GM23338 (cell line): ENCODE results near the gene SMURF1. TPM values are rescaled to one million over a fixed set of nuclear protein-coding genes. Genes with fewer than 3 reads are reported as not detected.

Experiments used
- ATAC-seq: fragments of 200-7000 bp; cut with Tn5 transposase; 3 replicates; pipeline ENCODE4 v1.9.1; 2020
- DNase-seq: peaks from one replicate; pipeline ENCODE4 v3.0.0-alpha.2; 2015; ENCODE audit warnings: low spot score
- H2AFZ ChIP-seq: fragments of 200-600 bp; sonication (generic); 2 replicates; pipeline ENCODE4 v1.8.0; 2016; ENCODE audit warnings: antibody characterized with exemption, mild to moderate bottlenecking, moderate library complexity
- H3F3A ChIP-seq: fragments of 200-600 bp; sonication (generic); replicated peaks from 2 replicates; pipeline ENCODE4 v1.8.0; 2017; ENCODE audit warnings: antibody characterized with exemption, mixed run types, low read depth
- H3K27ac ChIP-seq: fragments of 200-600 bp; sonication (generic); 2 replicates; pipeline ENCODE4 v1.6.1; 2016; ENCODE audit warnings: low read depth
- H3K27me3 ChIP-seq: fragments of 200-600 bp; sonication (generic); 2 replicates; pipeline ENCODE4 v1.8.0; 2016; ENCODE audit warnings: mild to moderate bottlenecking, mixed run types, moderate library complexity; ENCODE audit not compliant: insufficient read depth
- H3K36me3 ChIP-seq: fragments of 200-600 bp; sonication (generic); 2 replicates; pipeline ENCODE4 v1.8.0; 2016; ENCODE audit warnings: mild to moderate bottlenecking; ENCODE audit not compliant: insufficient read depth
- H3K4me1 ChIP-seq: fragments of 200-600 bp; sonication (generic); 2 replicates; pipeline ENCODE4 v1.8.0; 2016; ENCODE audit warnings: mild to moderate bottlenecking, moderate library complexity; ENCODE audit not compliant: insufficient read depth
- H3K4me2 ChIP-seq: fragments of 200-600 bp; sonication (generic); 2 replicates; pipeline ENCODE4 v1.7.1; 2017; ENCODE audit warnings: mixed run types
- H3K4me3 ChIP-seq: fragments of 200-600 bp; sonication (generic); 2 replicates; pipeline ENCODE4 v1.6.1; 2016; ENCODE audit warnings: mixed run types
- H3K79me2 ChIP-seq: fragments of 200-600 bp; sonication (generic); replicated peaks from 2 replicates; pipeline ENCODE4 v1.8.0; 2017; ENCODE audit warnings: mild to moderate bottlenecking; ENCODE audit not compliant: insufficient read depth
- H3K9me2 ChIP-seq: fragments of 200-600 bp; sonication (generic); 2 replicates; pipeline ENCODE4 v1.8.0; 2017; ENCODE audit not compliant: insufficient read depth
- H4K20me1 ChIP-seq: fragments of 200-600 bp; sonication (generic); replicated peaks from 2 replicates; pipeline ENCODE4 v1.8.0; 2017; ENCODE audit warnings: mild to moderate bottlenecking; ENCODE audit not compliant: insufficient read depth
- H3K27ac Mint-ChIP-seq: 2 replicates; pipeline ENCODE4 v1.8.0; 2020; ENCODE audit warnings: inconsistent platforms, mild to moderate bottlenecking, moderate library complexity, mixed read lengths
- H3K27me3 Mint-ChIP-seq: 3 replicates; pipeline ENCODE4 v1.8.0; 2022; ENCODE audit warnings: low read depth, mild to moderate bottlenecking, moderate library complexity, mixed read lengths, inconsistent platforms; ENCODE audit not compliant: insufficient read depth, poor library complexity
- H3K36me3 Mint-ChIP-seq: 3 replicates; pipeline ENCODE4 v1.8.0; 2021; ENCODE audit warnings: low read depth, mild to moderate bottlenecking, inconsistent platforms, moderate library complexity, mixed read lengths
- H3K4me1 Mint-ChIP-seq: 3 replicates; pipeline ENCODE4 v1.8.0; 2020; ENCODE audit warnings: mild to moderate bottlenecking, inconsistent platforms, mixed read lengths
- H3K4me3 Mint-ChIP-seq: 3 replicates; pipeline ENCODE4 v1.8.0; 2021; ENCODE audit warnings: moderate library complexity, mild to moderate bottlenecking, inconsistent platforms, mixed read lengths
- H3K9me3 Mint-ChIP-seq: 3 replicates; pipeline ENCODE4 v1.8.0; 2020; ENCODE audit warnings: moderate library complexity, mild to moderate bottlenecking, inconsistent platforms, mixed read lengths
- CREB1 ChIP-seq: fragments of 250-450 bp; sonication (Bioruptor Pico); IDR thresholded peaks from 2 replicates; pipeline ENCODE4 v1.5.0; 2020; ENCODE audit warnings: low read depth, mild to moderate bottlenecking, moderate library complexity
- CTCF ChIP-seq, 2 experiments: fragments of 200-600 bp in 1 of 2; sonication (generic) in 1 of 2; conservative IDR thresholded peaks; 2 replicates each; pipeline versions ENCODE4 v1.5.1 to v1.6.1; 2016 to 2017; ENCODE audit warnings: antibody characterized with exemption in 2 of 2, low read depth in 2 of 2, mild to moderate bottlenecking in 2 of 2, moderate library complexity in 1 of 2
- ETS1 ChIP-seq: IDR thresholded peaks from 2 replicates; pipeline ENCODE4 v1.6.1; 2016; ENCODE audit warnings: antibody characterized with exemption
- EZH2phosphoT487 ChIP-seq: fragments of 200-600 bp; sonication (generic); IDR thresholded peaks from one replicate; pipeline ENCODE4 v1.8.1; 2018; ENCODE audit warnings: antibody characterized with exemption; ENCODE audit not compliant: unreplicated experiment
- JUNB ChIP-seq: IDR thresholded peaks from one replicate; pipeline ENCODE4 v1.6.1; 2016; ENCODE audit warnings: antibody characterized with exemption; ENCODE audit not compliant: unreplicated experiment
- NANOG ChIP-seq: IDR thresholded peaks from 2 replicates; pipeline ENCODE4 v1.6.1; 2016; ENCODE audit warnings: antibody characterized with exemption, borderline replicate concordance
- POLR2AphosphoS5 ChIP-seq: IDR thresholded peaks from 2 replicates; pipeline ENCODE4 v1.6.1; 2016; ENCODE audit warnings: antibody characterized with exemption, low read depth
- REST ChIP-seq: IDR thresholded peaks from one replicate; pipeline ENCODE4 v1.6.1; 2018; ENCODE audit warnings: antibody characterized with exemption; ENCODE audit not compliant: unreplicated experiment
- STAT1 ChIP-seq: IDR thresholded peaks from one replicate; pipeline ENCODE4 v1.6.1; 2016; ENCODE audit warnings: antibody characterized with exemption; ENCODE audit not compliant: unreplicated experiment
- ZNF462 ChIP-seq: fragments of 250-450 bp; sonication (Bioruptor Pico); IDR thresholded peaks from 2 replicates; pipeline ENCODE4 v1.5.0; 2020; ENCODE audit warnings: mild to moderate bottlenecking, moderate library complexity
- polyA plus RNA-seq: library from polyadenylated mRNA; unstranded; fragments of >200 nt; fragmentation: Nextera tagmentation; extraction: Ambion mirVana; gene quantifications from 2 replicates; pipeline ENCODE4 v1.2.1, GENCODE V29; 2016
- total RNA-seq: library from RNA; depleted of rRNA; stranded (reverse); fragments of >200 nt; shearing (Covaris generic); gene quantifications from 2 replicates; pipeline ENCODE4 v1.2.3, GENCODE V29; 2014

Gene SMURF1
- total and polyA plus RNA-seq, 2 experiments from 2014 or later = 5.8 to 23.9 TPM

- ATAC-seq (no peak), DNase-seq (no peak)
- Mint-ChIP-seq H3K27ac (no peak overlapping the region), H3K36me3 (0 out of 3 replicates have a peak, but pooled peaks cover 4% of the 10 kb centered on the region), H3K9me3 (no peaks in the 10 kb centered on the region), H3K4me1 (peaks cover 35% of the 10 kb centered on the region), H3K4me3 (no peak overlapping the region), H3K27me3 (peaks cover 1% of the 10 kb centered on the region)
- H3F3A ChIP-seq = no peaks in the 10 kb centered on the region
- no peaks in the 10 kb centered on the region for H3K27me3 ChIP-seq
- no peak overlapping the region for H3K4me2 ChIP-seq
- peaks cover 95% of the 10 kb centered on the region for H3K79me2 ChIP-seq
- H3K4me3 ChIP-seq = no peak overlapping the region
- H2AFZ ChIP-seq = no peak overlapping the region
- H3K9me2 ChIP-seq = no peaks in the 10 kb centered on the region
- H4K20me1 ChIP-seq = peaks cover 18% of the 10 kb centered on the region; the same call in 1 of the 2 replicates
- TF ChIP-seq EZH2phosphoT487 (no peak), REST (no peak), NANOG (no peak), STAT1 (no peak), ZNF462 (no peak), CTCF (conservative IDR thresholded peaks at IDR 0.05; ENCODE audit: low read depth in 2 of 2) (no peak), CREB1 (CRISPR knock-in tag) (no peak), JUNB (no peak), ETS1 (no peak), POLR2AphosphoS5 (no peak)
- no peak overlapping the region for H3K27ac ChIP-seq
- H3K36me3 ChIP-seq = no peaks in the 10 kb centered on the region
- peaks cover 39% of the 10 kb centered on the region for H3K4me1 ChIP-seq
These were observed 47.6 kb downstream of the SMURF1 start for GRCh38 chr7:99096124-99096887.
